Right kidney (tissue), 1 donor: ENCODE data around the gene SUSD1.
"Not testable (repeated sequence)": the region's sequence is repeated elsewhere in the genome, so short reads cannot be mapped to it uniquely, and the experiment has no call there.

Source experiments
- DNase-seq: peaks from one replicate; pipeline ENCODE4 v3.0.0-alpha.2; 2016

The SUSD1 gene

DNA sequence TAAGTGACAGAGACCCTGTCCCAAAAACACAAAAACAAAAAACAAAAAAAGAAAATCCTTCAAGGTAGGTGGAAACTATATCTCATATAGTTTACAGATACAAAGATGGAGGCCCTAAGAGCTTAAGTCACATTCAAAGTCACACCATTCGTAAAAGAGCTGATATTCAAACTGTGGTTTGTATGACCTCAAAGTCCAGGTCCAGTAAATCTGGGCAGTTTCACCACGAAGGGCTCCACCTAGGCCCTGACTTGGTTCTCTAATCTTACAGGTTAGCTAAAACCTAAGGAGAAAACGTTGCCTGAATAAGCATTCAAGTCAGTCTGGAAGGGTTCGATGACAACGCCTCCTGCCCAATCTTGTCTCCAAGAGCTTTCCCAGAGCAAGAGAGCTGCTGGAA, 44.1 kb downstream of the SUSD1 start:
- DNase-seq = no peak

DNA sequence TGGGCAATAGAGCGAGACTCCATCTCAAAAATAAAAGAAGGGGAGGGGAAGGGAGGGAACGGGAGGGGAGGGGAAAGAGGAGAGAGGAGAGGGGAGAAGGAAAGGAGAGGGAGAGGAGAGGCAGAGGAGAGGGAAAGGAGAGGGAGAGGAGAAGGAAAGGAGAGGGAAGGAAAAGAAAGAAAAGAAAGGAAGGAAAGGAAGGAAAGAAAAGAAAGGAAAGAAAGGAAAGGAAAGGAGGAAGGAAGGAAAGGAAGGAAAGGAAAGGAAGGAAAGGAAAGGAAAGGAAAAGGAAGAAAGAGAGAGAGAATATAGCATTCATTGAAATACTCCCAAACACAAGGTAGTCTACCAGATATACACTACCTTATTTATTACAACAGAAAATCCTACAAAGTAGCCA, 44.8 kb downstream of the SUSD1 start:
- DNase-seq = no peak

DNA sequence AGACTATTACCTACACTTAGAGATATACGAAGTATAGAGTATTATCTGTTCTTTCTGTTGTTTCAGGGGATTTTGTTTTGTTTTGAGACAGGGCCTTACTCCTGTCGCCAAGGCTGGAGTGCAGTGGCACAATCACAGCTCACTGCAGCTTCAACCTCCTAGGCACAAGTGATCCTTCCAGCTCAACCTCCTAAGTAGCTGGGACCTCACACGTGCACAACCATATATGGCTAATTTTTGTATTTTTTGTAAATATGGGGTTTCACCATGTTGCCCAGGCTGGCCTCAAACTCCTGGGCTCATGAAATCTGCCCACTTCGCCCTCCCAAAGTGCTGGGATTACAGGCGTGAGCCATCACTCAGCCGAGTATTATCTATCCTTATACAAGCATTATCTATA, 45.9 kb downstream of the SUSD1 start:
- DNase-seq = no peak

DNA sequence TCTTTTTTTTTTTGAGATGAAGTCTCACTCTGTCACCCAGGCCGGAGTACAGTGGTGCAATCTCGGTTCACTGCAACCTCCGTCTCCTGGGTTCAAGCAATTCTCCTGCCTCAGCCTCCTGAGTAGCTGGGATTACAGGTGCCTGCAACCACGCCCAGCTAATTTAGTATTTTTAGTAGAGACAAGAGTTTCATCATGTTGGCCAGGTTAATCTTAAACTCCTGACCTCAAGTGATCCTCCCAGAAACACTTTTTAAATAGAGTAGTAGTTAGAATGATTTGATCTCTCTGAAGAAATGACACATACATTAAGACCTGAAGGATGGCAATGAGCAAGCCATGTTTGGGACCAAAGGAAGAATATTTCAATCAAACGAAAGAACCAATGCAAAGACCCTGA, 46.7 kb downstream of the SUSD1 start:
- not testable (repeated sequence) for DNase-seq

DNA sequence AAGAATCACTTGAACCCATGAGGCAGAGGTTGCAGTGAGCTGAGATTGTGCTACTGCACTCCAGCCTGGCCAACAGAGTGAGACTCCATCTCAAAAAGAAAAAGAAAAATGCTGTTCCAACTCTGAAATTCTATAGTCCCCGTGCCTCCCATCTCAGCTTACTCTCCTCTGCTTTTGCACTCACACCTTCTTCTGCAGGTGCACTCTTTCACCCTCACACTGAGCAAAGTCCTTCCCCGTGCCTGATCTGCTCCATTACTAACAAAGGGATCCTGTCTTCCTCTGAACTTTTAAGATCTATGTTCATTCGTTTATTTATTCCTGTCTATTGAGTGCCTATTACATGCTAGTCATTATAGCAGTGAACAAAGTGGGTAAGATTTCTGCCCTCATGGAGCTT, 47.8 kb downstream of the SUSD1 start:
- no peak for DNase-seq

DNA sequence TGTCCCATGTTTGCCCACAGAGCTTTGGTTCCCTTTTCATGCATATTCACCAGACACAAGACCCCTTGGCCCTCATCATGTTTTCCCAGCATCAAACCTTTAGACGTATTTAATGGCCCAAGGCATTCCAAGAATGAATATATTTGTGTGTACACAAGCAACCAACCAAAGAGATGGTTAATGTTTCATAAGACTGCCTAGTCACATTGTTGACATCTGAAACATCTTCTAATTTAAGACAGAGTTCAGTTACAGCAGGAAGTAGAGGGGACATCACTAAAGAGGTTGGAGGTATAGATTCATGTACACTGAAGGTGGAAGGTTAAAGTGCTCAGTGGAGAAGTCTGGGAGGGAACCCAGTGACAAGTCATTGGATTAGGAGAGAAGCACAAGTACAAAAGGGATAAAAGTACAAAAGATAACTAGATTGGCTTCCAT, 49.1 kb downstream of the SUSD1 start:
- DNase-seq = peak; percentile 38

DNA sequence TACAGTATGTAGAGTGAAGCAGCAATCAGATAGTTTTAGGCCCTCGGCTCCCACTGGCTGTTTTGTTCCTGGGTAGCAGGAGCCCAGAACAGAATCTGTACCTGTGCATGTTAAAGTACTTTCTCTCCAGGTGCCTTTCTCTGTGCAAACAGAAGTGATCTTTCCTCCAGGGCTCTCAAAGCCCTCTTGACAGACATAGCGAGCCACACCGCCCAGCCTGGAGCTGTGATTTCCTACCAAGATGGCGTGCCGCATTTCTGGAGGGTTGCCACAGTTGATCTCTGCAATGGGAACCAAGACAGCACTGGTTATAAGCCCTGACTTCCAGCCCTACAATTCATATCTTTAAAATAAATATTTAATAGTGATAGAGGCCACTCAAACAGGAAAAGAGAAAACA, 50.9 kb downstream of the SUSD1 start:
- DNase-seq = no peak

DNA sequence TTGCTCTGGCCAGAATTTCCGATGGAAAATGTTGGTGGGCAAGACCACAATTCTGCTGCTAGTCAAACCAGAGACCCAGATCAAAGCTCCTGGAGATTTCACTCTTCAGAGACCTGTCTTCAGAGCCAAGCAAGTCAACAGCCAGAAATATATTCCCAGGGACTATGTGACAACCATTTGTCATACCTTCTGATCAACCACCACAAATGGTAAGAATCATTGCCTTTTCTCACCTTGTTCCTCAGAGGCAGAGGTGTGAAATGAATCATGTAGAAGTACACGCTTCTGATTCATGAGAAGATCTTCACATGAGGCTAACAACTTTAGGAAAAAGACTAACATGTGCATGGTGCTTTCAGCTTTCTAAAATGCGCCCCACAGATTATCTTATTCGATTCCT, 53.5 kb downstream of the SUSD1 start:
- DNase-seq = no peak

DNA sequence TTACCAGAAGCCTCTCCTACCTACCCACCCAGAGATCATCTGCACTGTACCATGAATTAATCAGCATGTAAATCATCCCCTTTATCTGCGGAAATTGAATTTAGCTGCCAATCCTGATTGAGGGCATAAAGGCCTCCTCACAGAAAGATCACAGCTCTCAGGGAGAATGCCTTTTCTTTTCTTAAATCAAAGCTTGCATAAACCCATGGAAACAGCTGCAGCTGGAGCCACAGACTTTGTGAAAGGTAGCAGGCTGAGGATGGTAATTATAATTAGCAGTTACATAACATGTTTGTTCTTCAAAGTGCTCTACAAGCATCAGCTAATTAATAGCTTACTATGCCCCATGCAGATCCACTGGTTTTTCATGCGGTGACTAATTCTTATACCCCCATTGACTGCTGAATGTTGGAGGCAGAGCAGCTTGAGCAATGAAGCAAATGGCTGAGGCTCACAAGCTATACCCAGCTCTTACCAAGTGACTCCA, 54.6 kb downstream of the SUSD1 start:
- DNase-seq = peak; percentile 31

DNA sequence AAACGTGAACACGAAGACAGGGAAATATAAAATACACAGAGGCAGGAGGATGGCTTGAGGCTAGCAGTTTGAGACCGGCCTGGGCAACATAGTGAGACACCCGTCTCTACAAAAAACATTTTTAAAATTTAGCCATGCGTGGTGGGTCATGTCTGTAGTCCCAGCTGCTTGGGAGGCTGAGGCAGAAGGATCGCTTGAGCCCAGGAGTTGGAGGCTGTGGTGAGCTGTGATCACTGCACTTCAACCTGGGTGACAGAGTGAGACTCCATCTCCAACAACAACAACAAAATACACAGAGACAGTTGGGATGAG, 55.1 kb downstream of the SUSD1 start:
- peak; percentile 54 for DNase-seq

DNA sequence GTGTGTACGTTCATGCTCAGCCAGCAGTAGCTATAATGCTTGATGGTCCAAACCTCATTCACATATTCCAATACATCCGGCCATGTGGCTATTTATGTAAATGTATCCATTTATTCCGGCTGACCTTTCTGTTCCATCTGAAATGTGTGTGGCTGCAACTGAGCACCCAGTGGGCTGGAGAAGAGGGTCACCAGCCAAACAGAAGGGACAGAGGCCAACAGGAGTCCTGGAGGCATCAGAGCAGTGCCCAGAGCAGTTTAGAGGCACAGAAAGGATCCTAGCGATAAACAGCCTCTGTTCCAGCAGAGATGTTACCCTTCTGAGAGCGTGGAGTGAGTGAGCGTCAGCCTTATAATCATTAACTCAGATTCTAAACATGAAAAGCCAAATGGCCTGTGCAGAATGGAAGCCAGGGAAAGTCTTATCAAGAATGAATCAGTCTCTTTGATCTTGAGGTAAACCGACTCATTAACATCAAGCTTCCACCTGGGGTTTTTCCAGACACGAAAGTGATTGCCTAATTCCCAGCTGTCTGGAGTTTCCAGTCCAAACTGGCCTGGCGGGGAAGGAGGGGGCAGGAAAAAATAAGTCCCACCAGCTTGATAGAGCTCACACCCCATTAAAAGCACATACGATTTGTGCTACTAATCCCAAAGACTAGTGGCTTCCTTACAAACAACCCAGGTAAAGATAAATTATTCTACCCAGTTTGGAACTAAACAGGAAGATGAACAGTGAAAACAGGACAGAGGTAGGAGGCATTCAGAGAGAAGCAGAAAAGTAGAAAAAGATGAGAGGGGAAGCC, 55.7 kb downstream of the SUSD1 start:
- peak; percentile 54 for DNase-seq

DNA sequence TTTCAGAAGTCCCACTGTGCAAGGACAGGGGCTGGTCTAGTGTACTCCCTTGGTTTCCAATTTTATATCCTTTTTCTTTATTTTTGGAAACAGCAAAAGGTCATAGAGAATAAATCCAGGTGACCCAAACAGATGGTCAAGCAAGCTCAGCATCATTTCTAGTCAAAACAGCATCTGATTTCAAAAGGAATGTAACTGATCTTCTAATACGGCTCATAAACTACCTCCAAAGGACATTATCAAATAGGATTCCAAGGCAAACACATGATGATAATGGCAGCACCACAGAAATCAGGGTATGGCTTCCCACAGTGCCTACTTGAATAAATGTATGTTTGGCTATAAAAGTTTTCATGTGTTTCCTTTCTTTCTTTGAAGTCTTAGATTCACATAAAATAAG, 57.1 kb downstream of the SUSD1 start:
- DNase-seq = no peak

DNA sequence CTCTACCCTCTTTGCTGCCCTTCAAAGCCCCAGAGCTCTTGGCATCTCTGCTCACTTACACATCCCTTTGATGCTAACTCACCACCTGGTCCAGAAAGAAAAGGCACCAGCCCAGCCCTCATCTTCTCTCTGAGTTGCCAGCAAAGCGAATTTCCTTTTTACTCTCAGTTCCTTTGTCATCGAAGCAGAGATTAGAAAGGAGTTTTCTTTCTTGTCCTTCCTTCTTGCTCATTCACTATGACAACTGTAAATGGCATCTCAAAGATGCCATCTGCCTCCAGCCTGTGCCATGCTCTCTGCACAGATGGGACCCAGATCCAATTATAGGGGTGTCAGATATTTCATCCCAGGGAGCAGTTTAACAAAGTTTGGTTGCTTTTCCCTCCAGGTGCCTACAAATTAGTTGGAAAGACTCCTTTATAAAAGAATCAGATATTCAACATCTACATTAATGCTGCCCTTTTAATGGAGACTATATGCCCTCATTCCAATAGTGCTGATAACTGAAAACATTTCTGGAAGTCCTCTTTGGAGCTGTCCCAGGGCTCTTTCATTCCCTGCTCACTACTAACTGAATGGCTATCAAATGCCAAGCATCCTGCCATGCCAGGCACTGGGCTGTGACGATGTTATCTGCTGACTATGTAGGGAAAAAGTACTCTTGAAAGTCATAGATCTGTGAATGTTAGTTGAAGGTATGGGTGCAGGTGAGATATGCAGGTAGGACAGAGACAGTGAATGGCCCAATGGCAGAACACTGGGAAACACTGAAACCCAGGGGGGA, 58.9 kb downstream of the SUSD1 start:
- no peak for DNase-seq

DNA sequence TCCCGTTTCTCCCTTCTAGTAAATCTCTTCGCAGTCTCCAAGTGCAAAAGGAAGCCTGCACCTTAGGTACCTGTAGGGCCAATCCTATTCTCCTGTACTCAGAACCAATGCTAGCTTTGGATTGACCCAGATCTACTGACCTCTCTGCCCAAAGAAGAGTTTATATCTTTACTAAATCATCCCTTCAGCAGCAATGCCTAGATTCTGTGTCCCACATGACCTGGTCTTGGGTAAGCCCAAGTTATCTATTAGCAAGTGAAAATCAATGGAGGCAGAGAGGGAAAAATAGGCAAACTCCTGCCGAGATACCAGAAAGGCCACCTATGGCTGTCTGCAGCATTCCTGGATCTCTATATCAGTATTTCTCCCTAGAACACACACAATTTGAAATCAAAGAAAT, 60.0 kb downstream of the SUSD1 start:
- no peak for DNase-seq

DNA sequence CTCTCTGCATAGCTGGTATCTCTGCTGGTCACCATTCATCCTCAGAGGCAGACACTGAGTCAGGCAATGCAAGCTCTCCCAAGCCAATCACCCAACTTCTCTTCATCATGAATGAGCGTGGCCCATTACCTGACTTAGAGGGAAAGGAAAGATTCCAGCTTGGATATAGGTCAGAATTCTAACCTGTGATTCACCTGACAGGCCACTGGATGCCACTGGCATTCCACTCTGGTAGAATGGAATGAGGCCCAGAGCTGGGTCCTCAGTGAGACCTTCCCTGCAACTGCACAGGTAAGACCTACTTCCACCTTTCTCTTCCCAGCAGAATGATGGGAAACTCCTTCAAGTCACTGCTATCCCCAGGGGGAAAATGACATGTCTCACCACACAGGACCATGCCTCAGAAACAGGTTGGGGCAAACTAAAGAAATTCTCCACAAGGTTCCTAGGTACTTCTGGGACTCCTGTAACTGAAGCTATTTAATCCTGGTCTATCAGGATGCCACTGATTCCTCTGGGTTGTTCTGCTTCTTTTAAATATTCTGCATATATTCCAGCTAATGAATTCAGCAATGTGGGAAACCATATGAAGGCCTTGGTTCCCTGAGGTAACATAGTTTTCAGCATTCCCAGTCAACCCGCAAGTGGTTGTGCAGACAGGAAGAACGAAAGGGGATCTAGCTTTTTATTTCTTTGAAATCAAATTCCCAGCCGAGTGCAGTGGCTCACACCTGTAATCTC, 62.0 kb downstream of the SUSD1 start:
- no peak for DNase-seq

DNA sequence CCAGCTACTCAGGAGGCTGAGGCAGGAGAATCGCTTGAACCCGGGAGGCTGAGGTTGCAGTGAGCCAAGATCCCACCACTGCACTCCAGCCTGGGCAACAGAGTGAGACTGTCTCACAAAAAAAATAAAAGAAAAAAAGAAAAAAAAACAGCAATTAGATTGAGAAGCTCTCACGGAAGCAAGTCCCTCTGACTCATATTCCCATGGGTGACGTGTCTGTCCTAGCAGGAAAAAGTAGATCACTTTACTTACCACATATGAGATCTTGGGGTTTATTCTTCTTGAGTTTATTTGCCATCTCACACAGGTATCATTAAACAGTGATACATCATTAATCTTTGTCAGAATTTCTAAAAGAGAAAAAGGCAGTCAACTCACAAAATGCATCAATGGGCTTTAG, 62.6 kb downstream of the SUSD1 start:
- DNase-seq = no peak

DNA sequence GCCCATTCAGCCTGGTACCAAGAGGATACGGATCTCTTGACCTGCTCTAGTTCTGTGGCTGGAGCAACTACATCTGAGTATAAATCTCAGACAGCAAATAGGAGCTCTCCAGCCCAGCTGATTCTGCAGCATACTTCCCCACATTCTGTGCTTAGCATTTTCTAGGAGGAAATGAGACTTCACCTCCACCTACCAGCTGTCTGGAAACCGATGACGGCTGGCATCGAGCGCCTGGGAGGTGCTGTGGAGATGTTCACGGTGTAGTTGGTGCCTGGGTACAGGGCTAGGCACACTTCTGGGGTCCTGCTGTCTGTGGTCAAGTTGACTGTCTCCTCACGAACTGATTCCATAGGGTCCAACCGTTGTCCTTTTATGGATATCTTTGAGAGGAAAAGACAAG, 63.6 kb downstream of the SUSD1 start:
- DNase-seq = no peak

DNA sequence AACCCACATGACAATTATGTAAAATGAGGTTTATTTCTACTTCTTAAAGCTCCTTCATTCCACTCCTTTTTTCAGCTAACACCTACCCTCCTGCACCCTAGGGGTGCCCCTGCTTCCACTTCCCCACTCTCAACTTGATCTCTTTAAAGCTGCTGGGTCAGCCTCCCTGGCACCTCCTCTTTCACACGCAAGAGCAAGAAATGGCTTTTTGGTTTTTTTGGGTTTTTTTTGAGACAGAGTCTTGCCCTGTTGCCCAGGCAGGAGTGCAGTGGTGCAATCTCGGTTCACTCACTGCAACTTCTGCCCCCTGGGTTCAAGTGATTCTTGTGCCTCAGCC, 64.4 kb downstream of the SUSD1 start:
- DNase-seq = no peak

DNA sequence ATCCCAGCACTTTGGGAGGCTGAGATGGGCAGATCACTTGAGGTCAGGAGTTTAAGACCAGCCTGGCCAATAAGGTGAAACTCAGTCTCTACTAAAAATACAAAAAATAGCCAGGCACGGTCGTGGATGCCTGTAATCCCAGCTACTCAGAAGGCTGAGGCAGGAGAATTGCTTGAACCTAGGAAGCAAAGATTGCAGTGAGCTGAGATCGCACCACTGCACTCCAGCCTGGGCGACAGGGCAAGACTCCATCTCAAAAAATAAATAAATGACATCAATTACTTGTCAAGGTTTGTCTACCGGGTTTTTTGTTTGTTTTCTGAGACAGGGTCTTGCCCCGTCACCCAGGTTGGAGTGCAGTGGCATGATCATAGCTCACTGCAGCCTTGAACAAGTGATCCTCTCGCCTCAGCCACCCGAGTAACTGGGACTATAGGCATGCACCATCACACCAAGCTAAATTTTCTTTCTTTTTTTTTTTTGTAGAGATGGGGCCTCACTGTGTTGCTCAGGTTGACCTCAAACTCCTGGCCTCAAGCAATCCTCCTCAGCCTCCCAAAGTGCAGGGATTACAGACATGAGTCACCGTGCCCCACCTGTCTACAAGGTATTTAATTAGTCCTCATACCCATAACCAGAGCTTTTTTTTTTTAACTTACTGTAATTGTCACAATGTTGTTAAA, 64.9 kb downstream of the SUSD1 start:
- DNase-seq = no peak

DNA sequence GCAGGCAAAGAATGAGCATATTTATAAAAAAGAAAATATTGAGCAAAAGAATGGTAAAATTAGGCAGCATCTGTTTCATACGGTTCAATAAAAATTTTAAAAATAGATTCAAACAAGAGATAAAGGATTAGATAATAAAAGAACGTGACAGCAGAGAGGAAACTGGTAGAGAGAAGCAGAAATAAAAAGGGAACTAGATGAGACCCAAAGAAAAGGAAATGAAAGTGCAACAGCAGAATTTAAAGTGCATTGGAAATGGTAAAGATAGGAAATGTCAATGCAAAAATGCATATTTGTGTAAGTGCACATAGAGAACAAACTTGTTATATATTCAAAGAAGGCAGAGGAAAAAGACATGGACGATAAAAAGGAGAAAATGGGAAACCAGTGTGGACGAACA, 70.2 kb downstream of the SUSD1 start:
- no peak for DNase-seq

DNA sequence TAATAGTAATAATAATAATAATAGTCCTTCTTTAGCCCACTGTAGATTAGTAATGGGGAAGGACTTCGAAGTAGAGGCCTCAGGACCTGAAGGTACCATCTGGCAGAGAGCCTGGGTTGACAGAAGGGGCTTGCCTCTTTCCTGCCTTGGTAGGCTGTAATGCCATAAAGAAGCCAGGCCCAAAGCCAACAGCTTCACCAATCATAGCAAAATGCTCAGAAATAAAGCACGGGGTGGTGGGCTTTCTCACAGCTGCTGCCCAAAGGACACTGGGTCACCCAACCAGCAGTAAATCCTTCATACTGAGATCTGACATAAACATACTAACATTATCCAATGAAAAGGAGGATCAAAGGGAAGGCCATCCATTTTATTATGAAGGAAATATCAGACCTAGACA, 70.7 kb downstream of the SUSD1 start:
- DNase-seq = no peak

DNA sequence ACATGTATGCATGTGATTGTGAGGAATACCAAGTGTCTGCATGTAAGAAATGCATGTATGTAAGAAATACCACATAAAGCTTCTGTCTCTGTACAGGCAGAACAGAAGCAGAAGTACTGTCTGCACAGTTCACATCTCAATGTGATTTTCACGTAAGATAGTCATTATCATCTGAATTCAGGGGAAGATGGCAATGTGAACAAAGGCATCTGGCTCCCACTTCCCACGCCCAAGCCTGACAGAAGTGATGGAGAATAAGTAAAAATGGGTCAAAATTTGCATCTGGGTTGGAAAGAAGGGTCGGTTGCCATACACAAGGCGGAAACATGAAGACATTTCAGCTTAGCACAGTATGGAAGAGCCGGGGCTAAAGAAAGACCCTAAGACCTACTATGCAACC, 71.7 kb downstream of the SUSD1 start:
- DNase-seq = no peak
